Peyer's patch (tissue), 4 donors: ENCODE measurements around the gene UGGT1.

Experiments
- POLR2A ChIP-seq, 2 donors: fragments of 450-650 bp; IDR thresholded peaks; one replicate each; pipeline ENCODE4 v1.5.1; 2017; ENCODE audit warnings: antibody characterized with exemption in 2 of 2, mild to moderate bottlenecking in 2 of 2, moderate library complexity in 2 of 2
- TF ChIP-seq, protein P1 (sequence below), 6 experiments: fragments of 450-650 bp in 4 of 6; fragments of 200-600 bp in 2 of 6; sonication (generic) in 1 of 6; IDR thresholded peaks; one replicate each; pipeline ENCODE4 v1.5.1; 2017 to 2019; ENCODE audit warnings: antibody characterized with exemption in 6 of 6, mild to moderate bottlenecking in 3 of 6, moderate library complexity in 1 of 6

DNA sequence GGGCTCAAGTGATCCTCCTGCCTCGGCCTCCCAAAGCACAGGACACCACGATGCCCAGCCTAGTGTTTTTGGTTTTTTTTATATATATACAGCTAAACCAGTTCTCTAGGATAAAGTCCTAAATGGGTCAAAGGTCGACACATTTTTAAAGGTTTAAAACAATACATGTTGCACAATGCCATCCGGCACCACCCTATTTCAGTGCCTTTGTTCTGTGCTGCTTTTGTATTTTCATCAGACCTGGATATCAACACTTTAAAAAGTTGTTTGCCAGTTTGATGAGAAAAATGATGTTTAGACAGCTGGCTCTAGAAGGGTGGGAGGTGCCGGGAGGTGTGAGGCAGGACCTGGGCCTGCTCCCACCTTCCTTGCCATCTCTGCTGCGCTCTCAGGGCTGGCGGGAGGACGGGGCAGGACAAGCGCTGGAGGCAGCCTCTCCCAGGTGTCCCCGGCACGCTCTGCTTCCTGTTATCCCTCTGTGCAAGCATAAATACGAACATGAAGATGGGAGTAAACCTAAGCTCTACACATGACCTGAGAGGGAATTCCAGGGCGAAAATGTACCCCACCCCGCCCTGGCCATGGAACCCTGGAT, 124.0 kb downstream of the UGGT1 start:
- TF ChIP-seq, protein P1, sequence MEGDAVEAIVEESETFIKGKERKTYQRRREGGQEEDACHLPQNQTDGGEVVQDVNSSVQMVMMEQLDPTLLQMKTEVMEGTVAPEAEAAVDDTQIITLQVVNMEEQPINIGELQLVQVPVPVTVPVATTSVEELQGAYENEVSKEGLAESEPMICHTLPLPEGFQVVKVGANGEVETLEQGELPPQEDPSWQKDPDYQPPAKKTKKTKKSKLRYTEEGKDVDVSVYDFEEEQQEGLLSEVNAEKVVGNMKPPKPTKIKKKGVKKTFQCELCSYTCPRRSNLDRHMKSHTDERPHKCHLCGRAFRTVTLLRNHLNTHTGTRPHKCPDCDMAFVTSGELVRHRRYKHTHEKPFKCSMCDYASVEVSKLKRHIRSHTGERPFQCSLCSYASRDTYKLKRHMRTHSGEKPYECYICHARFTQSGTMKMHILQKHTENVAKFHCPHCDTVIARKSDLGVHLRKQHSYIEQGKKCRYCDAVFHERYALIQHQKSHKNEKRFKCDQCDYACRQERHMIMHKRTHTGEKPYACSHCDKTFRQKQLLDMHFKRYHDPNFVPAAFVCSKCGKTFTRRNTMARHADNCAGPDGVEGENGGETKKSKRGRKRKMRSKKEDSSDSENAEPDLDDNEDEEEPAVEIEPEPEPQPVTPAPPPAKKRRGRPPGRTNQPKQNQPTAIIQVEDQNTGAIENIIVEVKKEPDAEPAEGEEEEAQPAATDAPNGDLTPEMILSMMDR (IDR thresholded peaks at IDR 0.05) = no peak
- no peak for TF ChIP-seq POLR2A (IDR thresholded peaks at IDR 0.05)
